Naive B cell (primary cell): ENCODE results near the gene VAV2. TPM values are rescaled to one million over a fixed set of nuclear protein-coding genes. Genes with fewer than 3 reads are reported as not detected.
A peak's percentile ranks its signal among the peaks of the same experiment; 100 is the strongest.

ENCODE experiments used
- ATAC-seq, 2 donors: fragments of 150-1000 bp; cut with Tn5 transposase; 2 replicates each; pipeline ENCODE4 v1.10.0; 2021; ENCODE audit warnings: low read depth in 2 of 2, mild to moderate bottlenecking in 2 of 2, moderate library complexity in 2 of 2
- DNase-seq: peaks from one replicate; pipeline ENCODE4 v3.0.0; 2022
- H3K27ac Mint-ChIP-seq, 6 donors: one replicate each; pipeline ENCODE4 v1.8.0; 2020 to 2022; ENCODE audit warnings: mild to moderate bottlenecking in 6 of 6, mixed read lengths in 6 of 6, moderate library complexity in 5 of 6, inconsistent platforms in 2 of 6
- H3K27me3 Mint-ChIP-seq, 3 donors: one replicate each; pipeline ENCODE4 v1.8.0; 2021 to 2022; ENCODE audit warnings: mixed read lengths in 3 of 3, mild to moderate bottlenecking in 1 of 3
- H3K36me3 Mint-ChIP-seq, 2 donors: one replicate each; pipeline ENCODE4 v1.8.0; 2020 to 2022; ENCODE audit warnings: mixed read lengths in 2 of 2, inconsistent platforms in 1 of 2, mild to moderate bottlenecking in 1 of 2
- H3K4me1 Mint-ChIP-seq, 3 donors: one replicate each; pipeline ENCODE4 v1.8.0; 2020 to 2022; ENCODE audit warnings: mixed read lengths in 3 of 3, inconsistent platforms in 1 of 3, mild to moderate bottlenecking in 1 of 3, moderate library complexity in 1 of 3
- H3K4me3 Mint-ChIP-seq, 8 donors: one replicate each; pipeline ENCODE4 v1.8.0; 2020 to 2022; ENCODE audit warnings: mild to moderate bottlenecking in 8 of 8, mixed read lengths in 8 of 8, moderate library complexity in 8 of 8, inconsistent platforms in 2 of 8
- H3K9me3 Mint-ChIP-seq, 7 donors: one replicate each; pipeline ENCODE4 v1.8.0; 2020 to 2022; ENCODE audit warnings: mixed read lengths in 7 of 7, mild to moderate bottlenecking in 5 of 7, inconsistent platforms in 2 of 7, moderate library complexity in 1 of 7
- polyA plus RNA-seq, 6 donors: library from polyadenylated mRNA; unstranded; fragments of 300-500 nt; fragmentation: Illumina TruSeq; gene quantifications; one replicate each; pipeline ENCODE4 v1.2.3, GENCODE V29; 2021; ENCODE audit warnings: low read depth in 6 of 6

Gene VAV2
- polyA plus RNA-seq, 6 donors from 2014 or later = 5.7 to 33.3 (median 15.2) TPM

- DNase-seq (no peak), ATAC-seq (no peak)
- Mint-ChIP-seq H3K36me3 (peaks cover 0 to 2% of the 10 kb centered on the region in 2 donors), H3K4me1 (peaks cover 42 to 81% (median 62%) of the 10 kb centered on the region in 3 donors), H3K9me3 (no peaks in the 10 kb centered on the region), H3K27ac (peak overlapping the region in 3 of 6 donors; percentile 3 to 79 (median 42)), H3K4me3 (peak overlapping the region in 3 of 8 donors; percentile 19 to 68 (median 20)), H3K27me3 (no peaks in the 10 kb centered on the region)
Observed at GRCh38 chr9:133843250-133843649, 148.9 kb downstream of the VAV2 start.

- no peaks in the 10 kb centered on the region for H3K27me3 Mint-ChIP-seq
- ATAC-seq = no peak
- H3K9me3 Mint-ChIP-seq = no peaks in the 10 kb centered on the region
- H3K36me3 Mint-ChIP-seq = no peaks in the 10 kb centered on the region
- peak overlapping the region in 2 of 6 donors; percentile 42 to 79 for H3K27ac Mint-ChIP-seq
- DNase-seq = no peak
- peaks cover 47 to 78% (median 65%) of the 10 kb centered on the region in 3 donors for H3K4me1 Mint-ChIP-seq
- peak overlapping the region in 2 of 8 donors; percentile 3 to 19 for H3K4me3 Mint-ChIP-seq
Observed at GRCh38 chr9:133842721-133843227, 149.3 kb downstream of the VAV2 start.

GRCh38 chr9:133842174-133842573 lies 149.9 kb downstream of the VAV2 start:
- Mint-ChIP-seq H3K27me3 (no peaks in the 10 kb centered on the region), H3K9me3 (no peaks in the 10 kb centered on the region), H3K36me3 (no peaks in the 10 kb centered on the region), H3K27ac (peak overlapping the region in 1 of 6 donors; percentile 9), H3K4me1 (peaks cover 48 to 77% (median 65%) of the 10 kb centered on the region in 3 donors), H3K4me3 (no peak overlapping the region)
- no peak for ATAC-seq
- no peak for DNase-seq

GRCh38 chr9:133841167-133841812 lies 150.8 kb downstream of the VAV2 start:
- Mint-ChIP-seq H3K4me3 (no peak overlapping the region), H3K4me1 (peaks cover 45 to 76% (median 67%) of the 10 kb centered on the region in 3 donors), H3K9me3 (no peaks in the 10 kb centered on the region), H3K27ac (peak overlapping the region in 1 of 6 donors; percentile 30), H3K27me3 (no peaks in the 10 kb centered on the region), H3K36me3 (no peaks in the 10 kb centered on the region)
- no peak for ATAC-seq
- DNase-seq = no peak

GRCh38 chr9:133839822-133840329 lies 152.2 kb downstream of the VAV2 start:
- Mint-ChIP-seq H3K36me3 (no peaks in the 10 kb centered on the region), H3K27ac (peak overlapping the region in 3 of 6 donors; percentile 30 to 70 (median 65)), H3K9me3 (no peaks in the 10 kb centered on the region), H3K27me3 (no peaks in the 10 kb centered on the region), H3K4me1 (peaks cover 44 to 65% (median 55%) of the 10 kb centered on the region in 3 donors), H3K4me3 (no peak overlapping the region)
- no peak for ATAC-seq
- no peak for DNase-seq

GRCh38 chr9:133838859-133839507 lies 153.1 kb downstream of the VAV2 start:
- Mint-ChIP-seq H3K27me3 (no peaks in the 10 kb centered on the region), H3K4me1 (peaks cover 44 to 56% (median 51%) of the 10 kb centered on the region in 3 donors), H3K9me3 (no peaks in the 10 kb centered on the region), H3K27ac (peak overlapping the region in 2 of 6 donors; percentile 10 to 60), H3K36me3 (no peaks in the 10 kb centered on the region), H3K4me3 (no peak overlapping the region)
- DNase-seq (no peak), ATAC-seq (no peak)

- H3K27me3 Mint-ChIP-seq = no peaks in the 10 kb centered on the region
- no peak overlapping the region for H3K4me3 Mint-ChIP-seq
- H3K4me1 Mint-ChIP-seq = peaks cover 39 to 45% (median 43%) of the 10 kb centered on the region in 3 donors
- H3K36me3 Mint-ChIP-seq = no peaks in the 10 kb centered on the region
- no peaks in the 10 kb centered on the region for H3K9me3 Mint-ChIP-seq
- peak overlapping the region in 3 of 6 donors; percentile 7 to 58 (median 52) for H3K27ac Mint-ChIP-seq
- ATAC-seq = no peak
- no peak for DNase-seq
Observed at GRCh38 chr9:133837627-133838597, 154.2 kb downstream of the VAV2 start.

GRCh38 chr9:133836818-133837217 lies 155.3 kb downstream of the VAV2 start:
- Mint-ChIP-seq H3K27me3 (no peaks in the 10 kb centered on the region), H3K9me3 (no peaks in the 10 kb centered on the region)

GRCh38 chr9:133836001-133836758 lies 155.9 kb downstream of the VAV2 start:
- no peaks in the 10 kb centered on the region for H3K36me3 Mint-ChIP-seq
- no peaks in the 10 kb centered on the region for H3K9me3 Mint-ChIP-seq
- no peaks in the 10 kb centered on the region for H3K27me3 Mint-ChIP-seq
- H3K4me3 Mint-ChIP-seq = no peak overlapping the region
- peaks cover 29 to 32% (median 31%) of the 10 kb centered on the region in 3 donors for H3K4me1 Mint-ChIP-seq
- no peak for DNase-seq
- H3K27ac Mint-ChIP-seq = peak overlapping the region in 1 of 6 donors; percentile 74
- no peak for ATAC-seq

More at GRCh38 chr9:133836818-133837217, 155.3 kb downstream of the VAV2 start:
- no peaks in the 10 kb centered on the region for H3K36me3 Mint-ChIP-seq
- peaks cover 35 to 37% (median 37%) of the 10 kb centered on the region in 3 donors for H3K4me1 Mint-ChIP-seq
- DNase-seq (no peak), ATAC-seq (no peak)
- H3K27ac Mint-ChIP-seq = peak overlapping the region in 1 of 6 donors; percentile 50
- H3K4me3 Mint-ChIP-seq = no peak overlapping the region

- DNase-seq (no peak), ATAC-seq (no peak)
- H3K4me3 Mint-ChIP-seq = no peak overlapping the region
- peaks cover 22 to 28% (median 27%) of the 10 kb centered on the region in 3 donors for H3K4me1 Mint-ChIP-seq
- no peaks in the 10 kb centered on the region for H3K36me3 Mint-ChIP-seq
- H3K9me3 Mint-ChIP-seq = no peaks in the 10 kb centered on the region
- no peaks in the 10 kb centered on the region for H3K27me3 Mint-ChIP-seq
- H3K27ac Mint-ChIP-seq = peak overlapping the region in 2 of 6 donors; percentile 51 to 57
Observed at GRCh38 chr9:133835262-133835901, 156.7 kb downstream of the VAV2 start.

GRCh38 chr9:133834080-133834976 lies 157.8 kb downstream of the VAV2 start:
- peak overlapping the region in 2 of 6 donors; percentile 50 to 52 for H3K27ac Mint-ChIP-seq
- H3K36me3 Mint-ChIP-seq = no peaks in the 10 kb centered on the region
- no peak overlapping the region for H3K4me3 Mint-ChIP-seq
- ATAC-seq = no peak
- no peak for DNase-seq
- no peaks in the 10 kb centered on the region for H3K9me3 Mint-ChIP-seq
- peaks cover 15 to 27% (median 21%) of the 10 kb centered on the region in 3 donors for H3K4me1 Mint-ChIP-seq
- H3K27me3 Mint-ChIP-seq = no peaks in the 10 kb centered on the region
